Kidney capillary endothelial cell (primary cell): ENCODE data around the gene UBE2S.
A peak's percentile ranks its signal among the peaks of the same experiment; 100 is the strongest.
"Not testable (repeated sequence)": the region's sequence is repeated elsewhere in the genome, so short reads cannot be mapped to it uniquely, and the experiment has no call there.

ENCODE experiments used
- DNase-seq: peaks from one replicate; pipeline ENCODE4 v3.0.0-alpha.2; 2018; ENCODE audit warnings: low spot score

UBE2S gene

GRCh38 chr19:55440411-55441105 lies 33.0 kb upstream of the UBE2S start:
- DNase-seq: no peak

- no peak for DNase-seq
Observed at GRCh38 chr19:55439052-55439451, 31.5 kb upstream of the UBE2S start.

GRCh38 chr19:55437410-55437809 lies 29.8 kb upstream of the UBE2S start:
- peak; percentile 59 for DNase-seq

GRCh38 chr19:55436847-55437246 lies 29.3 kb upstream of the UBE2S start:
- no peak for DNase-seq

- DNase-seq: no peak
Observed at GRCh38 chr19:55435020-55435419, 27.4 kb upstream of the UBE2S start.

- no peak for DNase-seq
Observed at GRCh38 chr19:55434356-55434919, 26.9 kb upstream of the UBE2S start.

- no peak for DNase-seq
Observed at GRCh38 chr19:55433292-55433691, 25.7 kb upstream of the UBE2S start.

GRCh38 chr19:55432241-55432959 lies 24.8 kb upstream of the UBE2S start:
- DNase-seq: no peak

GRCh38 chr19:55431183-55431582 lies 23.6 kb upstream of the UBE2S start:
- DNase-seq: no peak

- no peak for DNase-seq
Observed at GRCh38 chr19:55426042-55426441, 18.5 kb upstream of the UBE2S start.

GRCh38 chr19:55424518-55424917 lies 16.9 kb upstream of the UBE2S start:
- no peak for DNase-seq

GRCh38 chr19:55423225-55424005 lies 15.8 kb upstream of the UBE2S start:
- DNase-seq: no peak

- DNase-seq: not testable (repeated sequence)
Observed at GRCh38 chr19:55421281-55421680, 13.7 kb upstream of the UBE2S start.

GRCh38 chr19:55419624-55420236 lies 12.1 kb upstream of the UBE2S start:
- DNase-seq: no peak

GRCh38 chr19:55419103-55419502 lies 11.5 kb upstream of the UBE2S start:
- DNase-seq: no peak

GRCh38 chr19:55418185-55418584 lies 10.6 kb upstream of the UBE2S start:
- peak; percentile 54 for DNase-seq

- DNase-seq: no peak
Observed at GRCh38 chr19:55410168-55410567, 2.6 kb upstream of the UBE2S start.

- DNase-seq: not testable (repeated sequence)
Observed at GRCh38 chr19:55409179-55409578, 1.6 kb upstream of the UBE2S start.

GRCh38 chr19:55408533-55408872 lies 915 bp upstream of the UBE2S start:
- no peak for DNase-seq

- DNase-seq: peak; percentile 98
Observed at GRCh38 chr19:55407800-55408532, 378 bp upstream of the UBE2S start.

GRCh38 chr19:55406826-55407549 lies 600 bp downstream of the UBE2S start:
- DNase-seq: no peak
